H1 (cell line): Measurements from ENCODE around the gene DLK2. TPM values are rescaled to one million over a fixed set of nuclear protein-coding genes. Genes with fewer than 3 reads are reported as not detected.

Experiments
- CTCF ChIA-PET: fragments of 300-600 bp; sonication (Branson Sonifier 250); formaldehyde crosslinking; loops from one replicate; lab custom pipeline; 2021; ENCODE audit not compliant: partially characterized antibody; lab: Charles Lee
- POLR2A ChIA-PET: fragments of 300-600 bp; sonication (Branson Sonifier 250); formaldehyde crosslinking; loops from one replicate; lab custom pipeline; 2021; ENCODE audit warnings: inconsistent platforms; ENCODE audit not compliant: partially characterized antibody; lab: Charles Lee
- DNase-seq, 2 experiments: peaks; one replicate each; pipeline versions ENCODE4 v3.0.0 to v3.0.0-alpha.2; 2010 to 2022; ENCODE audit warnings: low spot score in 2 of 2, low read depth in 1 of 2, mixed read lengths in 1 of 2
- FAIRE-seq: peaks from 2 replicates; lab custom pipeline; 2011; peaks lifted over from hg19 to GRCh38; lab: Jason Lieb, UNC
- H2AFZ ChIP-seq: 2 replicates; pipeline ENCODE4 v1.8.1; 2012; ENCODE audit warnings: low read length, inconsistent platforms
- H2AK5ac ChIP-seq: 2 replicates; pipeline ENCODE4 v1.6.1; 2013; ENCODE audit warnings: low read depth, low read length
- H2BK120ac ChIP-seq: replicated peaks from 2 replicates; pipeline ENCODE3; 2013; ENCODE audit warnings: low read depth, low read length, inconsistent platforms
- H2BK12ac ChIP-seq: 2 replicates; pipeline ENCODE4 v1.6.1; 2013; ENCODE audit warnings: low read depth, low read length
- H2BK15ac ChIP-seq: 2 replicates; pipeline ENCODE4 v1.6.1; 2013; ENCODE audit warnings: low read length
- H2BK20ac ChIP-seq: 2 replicates; pipeline ENCODE4 v1.6.1; 2013; ENCODE audit warnings: low read length
- H2BK5ac ChIP-seq: 2 replicates; pipeline ENCODE4 v1.6.1; 2013; ENCODE audit warnings: low read depth, low read length
- H3K14ac ChIP-seq: 2 replicates; pipeline ENCODE4 v1.6.1; 2013; ENCODE audit warnings: inconsistent platforms; ENCODE audit not compliant: insufficient read length
- H3K18ac ChIP-seq: 2 replicates; pipeline ENCODE4 v1.6.1; 2013; ENCODE audit warnings: low read length; ENCODE audit errors: extremely low read depth
- H3K23ac ChIP-seq: 2 replicates; pipeline ENCODE4 v1.6.1; 2013; ENCODE audit warnings: inconsistent platforms; ENCODE audit not compliant: insufficient read length
- H3K23me2 ChIP-seq: 2 replicates; pipeline ENCODE4 v1.6.1; 2013; ENCODE audit warnings: low read depth, low read length
- H3K27ac ChIP-seq: 2 replicates; pipeline ENCODE4 v1.6.1; 2011; ENCODE audit warnings: low read depth, low read length, inconsistent platforms
- H3K27me3 ChIP-seq, 4 experiments: replicated peaks in 1 of 4; 1 replicate in 1 of 4; 2 replicates in 3 of 4; pipeline versions ENCODE4 v1.6.1 to v1.8.1; 2011 to 2013; ENCODE audit warnings: low read length in 3 of 4, mild to moderate bottlenecking in 3 of 4, inconsistent platforms in 2 of 4, mixed read lengths in 2 of 4, moderate library complexity in 1 of 4; ENCODE audit not compliant: control insufficient read depth in 3 of 4, insufficient read depth in 3 of 4; ENCODE audit errors: extremely low read depth in 1 of 4
- H3K36me3 ChIP-seq, 4 experiments: 2 replicates each; pipeline versions ENCODE4 v1.6.1 to v1.8.1; 2011 to 2013; ENCODE audit warnings: mild to moderate bottlenecking in 4 of 4, low read length in 3 of 4, moderate library complexity in 2 of 4, control low read depth in 1 of 4, inconsistent platforms in 1 of 4; ENCODE audit not compliant: insufficient read depth in 4 of 4, control insufficient read depth in 2 of 4
- H3K4ac ChIP-seq: replicated peaks from 2 replicates; pipeline ENCODE3; 2013; ENCODE audit warnings: low read length, low read depth, mixed read lengths, inconsistent platforms; ENCODE audit not compliant: insufficient read length
- H3K4me1 ChIP-seq, 4 experiments: replicated peaks in 1 of 4; 1 replicate in 1 of 4; 2 replicates in 3 of 4; pipeline versions ENCODE4 v1.6.1 to v1.8.1; 2011 to 2013; ENCODE audit warnings: low read length in 3 of 4, inconsistent platforms in 2 of 4, mixed read lengths in 1 of 4; ENCODE audit not compliant: insufficient read depth in 4 of 4, control insufficient read depth in 3 of 4
- H3K4me2 ChIP-seq, 2 experiments: 2 replicates each; pipeline versions ENCODE4 v1.6.1 to v1.8.1; 2011 to 2013; ENCODE audit warnings: low read depth in 2 of 2, low read length in 2 of 2, control low read depth in 1 of 2, inconsistent platforms in 1 of 2, mild to moderate bottlenecking in 1 of 2; ENCODE audit not compliant: insufficient read depth in 1 of 2
- H3K4me3 ChIP-seq, 4 experiments: fragments of 200-600, 300-600 bp in 1 of 4; sonication (generic), shearing (Covaris generic), sonication (Bioruptor Twin) in 1 of 4; 2 replicates each; pipeline versions ENCODE4 v1.5.1 to v1.8.1; 2011 to 2016; ENCODE audit warnings: low read length in 4 of 4, low read depth in 3 of 4, control low read depth in 2 of 4, inconsistent platforms in 2 of 4, mild to moderate bottlenecking in 2 of 4, mixed read lengths in 1 of 4, moderate library complexity in 1 of 4; ENCODE audit not compliant: insufficient read depth in 2 of 4; ENCODE audit errors: extremely low read depth in 1 of 4
- H3K56ac ChIP-seq: replicated peaks from 2 replicates; pipeline ENCODE3; 2013; ENCODE audit warnings: low read depth, mild to moderate bottlenecking, mixed read lengths, low read length, inconsistent platforms; ENCODE audit not compliant: insufficient read length
- H3K79me1 ChIP-seq: 2 replicates; pipeline ENCODE4 v1.6.1; 2013; ENCODE audit warnings: low read depth, low read length, control low read depth
- H3K79me2 ChIP-seq, 2 experiments: 2 replicates each; pipeline versions ENCODE4 v1.6.1 to v1.8.1; 2012 to 2013; ENCODE audit warnings: low read length in 2 of 2, mild to moderate bottlenecking in 2 of 2, inconsistent platforms in 1 of 2; ENCODE audit not compliant: insufficient read depth in 2 of 2, control insufficient read depth in 1 of 2
- H3K9ac ChIP-seq, 4 experiments: replicated peaks in 1 of 4; 1 replicate in 1 of 4; 2 replicates in 3 of 4; pipeline versions ENCODE4 v1.6.1 to v1.8.1; 2011 to 2013; ENCODE audit warnings: low read depth in 3 of 4, low read length in 3 of 4, control low read depth in 2 of 4, mild to moderate bottlenecking in 2 of 4, moderate library complexity in 2 of 4, inconsistent platforms in 1 of 4; ENCODE audit errors: extremely low read depth in 1 of 4
- H3K9me3 ChIP-seq, 2 experiments: 2 replicates each; pipeline versions ENCODE4 v1.6.1 to v1.8.1; 2012 to 2013; ENCODE audit warnings: mild to moderate bottlenecking in 2 of 2, moderate library complexity in 2 of 2, control low read depth in 1 of 2, inconsistent platforms in 1 of 2, low read depth in 1 of 2, low read length in 1 of 2, mixed read lengths in 1 of 2; ENCODE audit not compliant: insufficient read depth in 2 of 2
- H4K20me1 ChIP-seq, 2 experiments: replicated peaks in 1 of 2; 2 replicates each; pipeline versions ENCODE3 to v1.8.1; 2011 to 2013; ENCODE audit warnings: inconsistent platforms in 2 of 2, low read length in 2 of 2, mild to moderate bottlenecking in 1 of 2; ENCODE audit not compliant: insufficient read depth in 2 of 2, control insufficient read depth in 1 of 2
- H4K5ac ChIP-seq: 2 replicates; pipeline ENCODE4 v1.6.1; 2013; ENCODE audit warnings: low read length, low read depth, mixed read lengths, inconsistent platforms; ENCODE audit not compliant: insufficient read length
- H4K8ac ChIP-seq: 2 replicates; pipeline ENCODE4 v1.8.0; 2013; ENCODE audit warnings: mild to moderate bottlenecking, moderate library complexity, low read length, inconsistent platforms; ENCODE audit not compliant: insufficient read depth; ENCODE audit errors: extremely low read depth
- H4K91ac ChIP-seq: replicated peaks from 2 replicates; pipeline ENCODE3; 2013; ENCODE audit warnings: low read length, mixed read lengths, inconsistent platforms; ENCODE audit not compliant: insufficient read length
- CEBPB ChIP-seq: IDR thresholded peaks from 2 replicates; pipeline ENCODE4 v1.6.1; 2012; ENCODE audit warnings: low read depth, low read length
- CHD1 ChIP-seq: IDR thresholded peaks from 2 replicates; pipeline ENCODE4 v1.6.1; 2012; ENCODE audit warnings: low read depth, low read length, improper control_type of control experiment
- POLR2AphosphoS5 ChIP-seq: IDR thresholded peaks from 2 replicates; pipeline ENCODE4 v1.6.1; 2011; ENCODE audit warnings: low read depth, low read length
- WGBS, 2 experiments: shearing (Covaris generic) in 1 of 2; methylation state at CpG; one replicate each; pipeline versions ENCODE4 v1.1.6 to v1.1.7; 2013 to 2015; ENCODE audit warnings: low lambda C conversion rate in 2 of 2, mixed read lengths in 2 of 2, inconsistent platforms in 1 of 2, low coverage in 1 of 2, missing lambda C conversion rate in 1 of 2; ENCODE audit not compliant: insufficient replicate concordance in 2 of 2, insufficient coverage in 1 of 2, insufficient read length in 1 of 2; ENCODE audit errors: extremely low coverage in 1 of 2, missing lambda C conversion rate in 1 of 2; 5-methylcytosine and 5-hydroxymethylcytosine counted together
- polyA plus RNA-seq, 7 experiments: library from polyadenylated mRNA; depleted of rRNA in 3 of 7; stranded (reverse) in 5 of 7; unstranded in 2 of 7; fragments of >200 nt in 5 of 7; fragments of 200-250 nt in 2 of 7; gene quantifications; 1 replicate in 5 of 7; 2 replicates in 1 of 7; 4 replicates in 1 of 7; pipeline versions ENCODE4 v1.2.1 to v1.2.3, GENCODE V29; 2011 to 2013; ENCODE audit warnings: missing spikeins in 2 of 7, mixed read lengths in 2 of 7
- total RNA-seq: library from RNA; stranded (reverse); fragmentation: NEBNext Ultra II Directional; extraction: Animal tissue kit (Norgen Biotek cat#: 25700); gene quantifications from 2 replicates; pipeline ENCODE4 v1.2.1, GENCODE V29; 2021
- TF ChIP-seq, protein P1 (sequence below): IDR thresholded peaks from 2 replicates; pipeline ENCODE4 v1.6.1; 2012; ENCODE audit warnings: low read length, inconsistent platforms

DLK2 gene
- total and polyA plus RNA-seq, 2 of the 8 experiments (the other 6 are each of a cell fraction or from before 2014, with no cell fraction given) = 0.37 to 0.80 TPM

DNA sequence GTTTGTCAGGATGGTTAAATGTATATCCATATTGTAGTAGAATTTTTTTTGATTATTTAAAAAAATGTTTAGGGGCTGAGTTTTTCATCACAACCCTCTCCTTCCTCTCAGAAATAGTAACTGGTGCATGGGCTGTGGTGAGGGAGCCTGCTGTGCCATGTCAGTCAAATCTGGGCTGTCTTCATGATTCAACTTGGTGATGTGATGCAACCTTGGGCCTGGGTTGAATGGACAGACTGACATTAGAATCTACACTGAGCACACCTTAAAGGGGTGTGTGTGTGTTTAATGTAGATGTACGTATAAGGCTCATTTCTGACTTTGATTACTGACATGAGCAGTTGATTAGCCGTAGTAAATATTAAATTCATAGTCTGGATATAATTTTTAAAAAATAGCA lies 25.7 kb upstream of the DLK2 start:
- Histone ChIP-seq H4K91ac (no peak overlapping the region), H3K9ac (peak overlapping the region in 1 of 4 experiments; percentile 1; a peak in 1 of 7 replicates), H3K14ac (no peak overlapping the region), H3K4me2 (peak overlapping the region in 1 of 2 experiments; percentile 35; a peak in 1 of 4 replicates)
- CTCF ChIA-PET = interaction anchor here (31.7 to 32.9 kb wide), 2 partner anchors 20 to 25 kb away, joined by 495 to 536 read pairs; partner anchors contain the start of genes DLK2 and LRRC73
- TF ChIP-seq POLR2AphosphoS5 (no peak), CHD1 (no peak), CEBPB (peak; percentile 69)
- TF ChIP-seq, protein P1, sequence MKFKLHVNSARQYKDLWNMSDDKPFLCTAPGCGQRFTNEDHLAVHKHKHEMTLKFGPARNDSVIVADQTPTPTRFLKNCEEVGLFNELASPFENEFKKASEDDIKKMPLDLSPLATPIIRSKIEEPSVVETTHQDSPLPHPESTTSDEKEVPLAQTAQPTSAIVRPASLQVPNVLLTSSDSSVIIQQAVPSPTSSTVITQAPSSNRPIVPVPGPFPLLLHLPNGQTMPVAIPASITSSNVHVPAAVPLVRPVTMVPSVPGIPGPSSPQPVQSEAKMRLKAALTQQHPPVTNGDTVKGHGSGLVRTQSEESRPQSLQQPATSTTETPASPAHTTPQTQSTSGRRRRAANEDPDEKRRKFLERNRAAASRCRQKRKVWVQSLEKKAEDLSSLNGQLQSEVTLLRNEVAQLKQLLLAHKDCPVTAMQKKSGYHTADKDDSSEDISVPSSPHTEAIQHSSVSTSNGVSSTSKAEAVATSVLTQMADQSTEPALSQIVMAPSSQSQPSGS = no peak
- TF ChIP-seq, all 59 proteins: peak for 1
- Histone ChIP-seq H3K18ac (0 out of 2 replicates have a peak overlapping the region, but pooled peaks have one; percentile 9), H4K5ac (no peak overlapping the region), H2BK12ac (no peak overlapping the region), H2BK15ac (no peak overlapping the region), H3K56ac (no peak overlapping the region), H2AFZ (no peak overlapping the region), H3K23me2 (peaks cover 4% of the 10 kb centered on the region; the same call in 1 of the 2 replicates), H3K9me3 (no peaks in the 10 kb centered on the region), H3K4me1 (peaks cover 5 to 18% (median 13%) of the 10 kb centered on the region in 4 experiments; a peak in 6 of 7 replicates), H3K27ac (no peak overlapping the region), H3K4me3 (no peak overlapping the region), H3K23ac (no peak overlapping the region), H2BK20ac (no peak overlapping the region), H3K4ac (peak overlapping the region; percentile 70), H2BK5ac (peak overlapping the region; percentile 61; the same call in 1 of the 2 replicates), H3K27me3 (no peaks in the 10 kb centered on the region), H4K8ac (no peak overlapping the region), H3K79me2 (peaks cover 17 to 68% of the 10 kb centered on the region in 2 experiments), H4K20me1 (peaks cover 4 to 5% of the 10 kb centered on the region in 2 experiments), H3K79me1 (peaks cover 17% of the 10 kb centered on the region), H2BK120ac (no peak overlapping the region), H3K36me3 (0 out of 8 replicates have a peak, but pooled peaks cover 0 to 3% (median 0%) of the 10 kb centered on the region in 4 experiments), H2AK5ac (no peak overlapping the region)
- DNase-seq (no peak), FAIRE-seq (no peak)
- POLR2A ChIA-PET = interaction anchor here (1.0 to 2.3 kb wide), 6 partner anchors 8 to 46 kb away, joined by 3 to 19 read pairs (median 6); no protein-coding TSS in a partner anchor
- 81% methylated on average over 2 of the region's 2 CpGs; no CpG with 5 or more reads in 1 of the 2 experiments for WGBS, 2 experiments
